Mucosa of stomach (tissue), 1 donor: ENCODE measurements around the gene WSCD2.

Experiments
- H3K27me3 ChIP-seq: one replicate; pipeline ENCODE4 v1.7.0; 2013; ENCODE audit warnings: mild to moderate bottlenecking, low read length; ENCODE audit not compliant: control insufficient read depth, insufficient read depth
- H3K36me3 ChIP-seq: one replicate; pipeline ENCODE4 v1.7.0; 2013; ENCODE audit warnings: low read length; ENCODE audit not compliant: control insufficient read depth, insufficient read depth
- H3K4me1 ChIP-seq: one replicate; pipeline ENCODE4 v1.7.0; 2013; ENCODE audit warnings: mild to moderate bottlenecking, low read length; ENCODE audit not compliant: control insufficient read depth, insufficient read depth
- H3K4me3 ChIP-seq: one replicate; pipeline ENCODE4 v1.7.0; 2013; ENCODE audit warnings: low read length
- H3K9ac ChIP-seq: one replicate; pipeline ENCODE4 v1.7.0; 2013; ENCODE audit warnings: mild to moderate bottlenecking, low read length, moderate library complexity
- H3K9me3 ChIP-seq: one replicate; pipeline ENCODE4 v1.7.0; 2013; ENCODE audit warnings: mild to moderate bottlenecking, low read length, moderate library complexity; ENCODE audit not compliant: control insufficient read depth
- donor health status: Pancreatic carcinoma.

WSCD2 gene

DNA sequence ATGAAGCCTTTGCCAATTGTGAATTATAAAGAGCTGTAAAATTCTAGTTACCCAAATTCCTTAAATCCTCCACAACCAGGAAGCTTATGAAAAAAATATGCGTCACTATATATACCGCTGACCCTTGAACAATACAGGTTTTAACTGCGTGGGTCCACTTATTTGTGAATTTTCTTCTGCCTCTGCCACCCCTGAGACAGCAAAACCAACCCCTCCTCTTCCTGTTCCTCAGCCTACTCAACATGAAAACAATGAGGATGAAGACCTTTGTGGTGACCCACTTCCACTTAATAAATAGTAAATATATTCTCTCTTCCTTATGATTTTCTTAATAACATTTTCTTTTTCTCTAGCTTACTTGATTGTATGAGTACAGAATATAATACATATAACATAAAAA, 167.9 kb downstream of the WSCD2 start:
- Histone ChIP-seq H3K27me3 (no peaks in the 10 kb centered on the region), H3K4me1 (no peaks in the 10 kb centered on the region), H3K9ac (no peak overlapping the region), H3K36me3 (no peaks in the 10 kb centered on the region), H3K9me3 (no peaks in the 10 kb centered on the region), H3K4me3 (no peak overlapping the region)

DNA sequence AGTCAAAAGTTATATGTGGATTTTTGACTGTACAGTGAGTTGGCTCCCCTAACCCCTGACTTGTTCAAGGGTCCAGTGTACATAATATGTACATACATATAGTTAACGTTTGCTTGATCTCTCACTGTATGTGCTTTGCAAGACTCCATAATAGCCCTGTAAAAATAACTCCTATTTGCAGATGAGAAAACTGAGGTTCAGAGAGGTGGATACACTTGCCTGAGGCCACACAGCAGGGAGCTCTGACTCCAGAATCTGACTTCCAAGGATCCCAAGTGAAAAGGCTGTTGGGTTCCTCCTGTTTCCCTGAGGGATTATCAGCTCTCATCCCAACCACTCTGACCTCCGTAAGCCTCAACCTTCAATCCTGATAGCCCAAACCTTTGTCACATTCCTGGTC, 168.3 kb downstream of the WSCD2 start:
- Histone ChIP-seq H3K9me3 (no peaks in the 10 kb centered on the region), H3K9ac (no peak overlapping the region), H3K4me1 (peaks cover under 1% of the 10 kb centered on the region), H3K4me3 (no peak overlapping the region), H3K36me3 (no peaks in the 10 kb centered on the region), H3K27me3 (no peaks in the 10 kb centered on the region)

DNA sequence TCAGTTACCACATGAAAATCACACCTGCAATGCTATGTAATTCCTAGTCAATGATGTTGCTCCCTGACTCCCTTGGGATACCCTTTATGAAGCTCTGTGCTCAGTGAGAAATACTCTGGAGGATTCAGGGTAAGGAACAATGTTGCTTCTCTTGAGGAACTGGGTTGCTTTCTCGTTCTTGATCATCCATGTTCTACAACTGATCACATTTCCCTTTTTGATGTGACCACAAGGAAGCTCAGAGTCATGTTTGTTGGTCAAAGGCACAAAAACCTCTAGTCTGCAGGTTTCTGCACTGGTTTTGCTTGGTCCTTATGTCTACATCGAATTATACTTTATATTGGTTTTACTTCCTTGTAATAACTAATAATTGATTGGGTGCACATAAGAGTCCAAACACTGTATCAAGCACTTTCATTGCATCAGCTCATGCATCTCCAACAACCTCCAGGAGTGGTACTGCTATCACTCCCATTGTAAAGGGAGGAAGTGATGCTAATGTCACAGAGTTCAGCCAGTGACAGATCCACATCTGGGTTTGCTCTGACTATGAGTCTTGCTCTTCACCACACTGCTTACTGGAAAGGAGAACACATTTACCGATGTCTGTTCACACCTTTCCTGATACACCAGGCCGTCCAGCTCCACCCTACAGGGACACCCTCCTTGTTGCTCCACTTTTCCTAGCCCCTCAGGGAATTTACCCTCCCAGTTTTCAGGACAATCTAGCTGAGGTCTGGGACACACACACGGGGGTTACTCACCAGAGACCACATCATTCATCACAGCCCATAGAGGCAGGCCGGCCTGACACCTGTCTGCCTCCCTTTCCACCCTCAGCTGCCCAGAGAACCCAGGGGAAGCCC, 169.0 kb downstream of the WSCD2 start:
- no peaks in the 10 kb centered on the region for H3K27me3 ChIP-seq
- no peaks in the 10 kb centered on the region for H3K36me3 ChIP-seq
- peaks cover 8% of the 10 kb centered on the region for H3K4me1 ChIP-seq
- no peaks in the 10 kb centered on the region for H3K9me3 ChIP-seq
- no peak overlapping the region for H3K4me3 ChIP-seq
- no peak overlapping the region for H3K9ac ChIP-seq

DNA sequence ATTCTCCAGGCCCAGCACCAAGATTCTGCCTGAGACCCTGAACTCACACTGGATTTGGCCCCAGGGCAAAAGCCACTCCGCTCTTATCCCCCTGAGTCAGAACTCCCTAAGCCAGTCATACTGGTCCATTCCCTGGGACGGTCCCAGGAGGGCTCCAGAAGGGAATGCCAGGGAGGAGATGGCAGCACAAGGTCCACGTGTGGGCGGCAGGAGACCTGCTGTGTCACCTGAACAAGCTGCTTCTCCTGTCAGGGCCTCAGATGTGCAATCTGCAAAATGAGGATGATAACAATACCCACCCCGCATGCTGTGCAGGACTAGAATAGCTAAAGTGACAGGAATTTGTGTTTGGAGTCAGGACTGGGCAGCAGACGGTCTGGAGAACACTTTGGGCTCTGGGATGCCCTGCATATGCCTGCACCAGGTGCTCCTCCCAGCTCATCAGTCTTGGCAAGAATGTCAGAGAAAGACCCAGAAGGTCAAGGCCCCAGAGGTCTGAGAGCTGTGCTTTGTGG, 169.7 kb downstream of the WSCD2 start:
- Histone ChIP-seq H3K4me1 (peaks cover 15% of the 10 kb centered on the region), H3K27me3 (no peaks in the 10 kb centered on the region), H3K9me3 (no peaks in the 10 kb centered on the region), H3K36me3 (no peaks in the 10 kb centered on the region), H3K4me3 (no peak overlapping the region), H3K9ac (no peak overlapping the region)

DNA sequence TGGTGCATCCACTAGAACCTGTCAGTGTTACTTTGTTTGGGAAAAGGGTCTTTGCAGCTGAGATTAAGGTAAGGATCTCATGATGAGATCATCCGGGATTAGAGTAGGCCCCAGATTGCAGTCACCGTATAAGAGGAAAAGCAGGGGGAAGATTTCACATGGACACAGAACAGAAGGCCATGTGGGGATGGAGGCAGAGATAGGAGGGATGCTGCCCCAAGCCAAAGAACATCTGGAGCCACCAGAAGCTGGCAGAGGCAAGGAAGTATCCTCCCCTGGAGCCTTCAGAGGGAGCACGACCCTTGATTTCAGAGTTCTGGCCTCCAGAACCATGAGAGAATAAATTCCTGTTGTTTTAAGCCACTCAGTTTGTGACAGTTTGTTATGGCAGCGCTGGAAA, 170.4 kb downstream of the WSCD2 start:
- no peaks in the 10 kb centered on the region for H3K36me3 ChIP-seq
- peaks cover 22% of the 10 kb centered on the region for H3K4me1 ChIP-seq
- no peaks in the 10 kb centered on the region for H3K9me3 ChIP-seq
- no peak overlapping the region for H3K4me3 ChIP-seq
- H3K9ac ChIP-seq, result no peak overlapping the region
- H3K27me3 ChIP-seq, result no peaks in the 10 kb centered on the region
